Astrocyte of the cerebellum (primary cell): ENCODE results near the gene CUBN.

Experiments
- DNase-seq: peaks from one replicate; pipeline ENCODE4 v3.0.0-alpha.2; 2011; ENCODE audit warnings: low read depth
- H3K4me3 ChIP-seq: 2 replicates; pipeline ENCODE4 v1.5.1; 2011; ENCODE audit warnings: mild to moderate bottlenecking, low read depth, low read length, moderate library complexity
- in situ Hi-C: cut with HindIII; loops from 2 replicates; pipeline ENCODE4 v1.10.0; 2017; ENCODE audit warnings: low sequenced_read_pairs
- TF ChIP-seq, protein P1 (sequence below): IDR thresholded peaks from 2 replicates; pipeline ENCODE4 v1.5.1; 2012; ENCODE audit warnings: low read length, low read depth, moderate library complexity, mild to moderate bottlenecking; ENCODE audit errors: missing control alignments

The CUBN gene

DNA sequence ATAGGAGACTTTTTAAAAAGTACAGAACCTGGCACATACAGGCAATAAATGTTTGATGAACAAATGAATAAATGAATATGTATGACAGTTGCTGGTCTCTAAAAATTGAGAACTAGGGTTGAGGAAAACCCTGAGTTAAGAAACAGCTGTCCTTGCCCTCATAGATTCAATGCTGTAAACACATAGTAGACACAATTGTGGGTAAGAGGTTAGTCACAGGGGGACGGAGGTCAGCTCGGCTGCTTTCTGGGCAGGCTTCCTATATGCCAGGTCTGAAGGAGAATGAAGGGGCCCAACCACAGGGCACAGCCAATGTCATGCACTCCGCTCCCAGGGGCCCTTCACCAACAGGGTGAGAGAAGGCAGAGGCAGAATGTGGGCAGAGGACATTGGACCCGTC lies 169.1 kb downstream of the CUBN start:
- no peak for DNase-seq
- TF ChIP-seq, protein P1, sequence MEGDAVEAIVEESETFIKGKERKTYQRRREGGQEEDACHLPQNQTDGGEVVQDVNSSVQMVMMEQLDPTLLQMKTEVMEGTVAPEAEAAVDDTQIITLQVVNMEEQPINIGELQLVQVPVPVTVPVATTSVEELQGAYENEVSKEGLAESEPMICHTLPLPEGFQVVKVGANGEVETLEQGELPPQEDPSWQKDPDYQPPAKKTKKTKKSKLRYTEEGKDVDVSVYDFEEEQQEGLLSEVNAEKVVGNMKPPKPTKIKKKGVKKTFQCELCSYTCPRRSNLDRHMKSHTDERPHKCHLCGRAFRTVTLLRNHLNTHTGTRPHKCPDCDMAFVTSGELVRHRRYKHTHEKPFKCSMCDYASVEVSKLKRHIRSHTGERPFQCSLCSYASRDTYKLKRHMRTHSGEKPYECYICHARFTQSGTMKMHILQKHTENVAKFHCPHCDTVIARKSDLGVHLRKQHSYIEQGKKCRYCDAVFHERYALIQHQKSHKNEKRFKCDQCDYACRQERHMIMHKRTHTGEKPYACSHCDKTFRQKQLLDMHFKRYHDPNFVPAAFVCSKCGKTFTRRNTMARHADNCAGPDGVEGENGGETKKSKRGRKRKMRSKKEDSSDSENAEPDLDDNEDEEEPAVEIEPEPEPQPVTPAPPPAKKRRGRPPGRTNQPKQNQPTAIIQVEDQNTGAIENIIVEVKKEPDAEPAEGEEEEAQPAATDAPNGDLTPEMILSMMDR = no peak
- no peak overlapping the region for H3K4me3 ChIP-seq
- in situ Hi-C loops = no loop called here

DNA sequence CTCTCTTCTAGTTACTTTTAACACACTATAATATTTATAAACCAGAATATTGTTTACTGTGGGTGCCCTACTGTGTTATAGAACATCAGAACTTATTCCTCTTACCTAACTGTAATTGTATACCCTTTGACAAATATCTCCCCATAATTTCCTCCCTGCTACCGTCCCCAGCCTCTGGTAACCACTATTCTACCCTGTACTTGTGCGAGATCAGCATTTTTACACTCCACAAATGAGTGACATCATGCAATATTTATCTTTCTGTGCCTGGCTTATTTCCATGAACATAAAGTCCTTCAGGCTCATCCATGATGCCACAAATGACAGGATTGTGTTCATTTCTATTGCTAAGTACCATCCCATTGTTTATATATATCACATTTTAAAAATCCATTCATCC lies 172.6 kb downstream of the CUBN start:
- no peak overlapping the region for H3K4me3 ChIP-seq
- no peak for DNase-seq
- TF ChIP-seq, protein P1 = no peak
- in situ Hi-C loops = no loop called here

DNA sequence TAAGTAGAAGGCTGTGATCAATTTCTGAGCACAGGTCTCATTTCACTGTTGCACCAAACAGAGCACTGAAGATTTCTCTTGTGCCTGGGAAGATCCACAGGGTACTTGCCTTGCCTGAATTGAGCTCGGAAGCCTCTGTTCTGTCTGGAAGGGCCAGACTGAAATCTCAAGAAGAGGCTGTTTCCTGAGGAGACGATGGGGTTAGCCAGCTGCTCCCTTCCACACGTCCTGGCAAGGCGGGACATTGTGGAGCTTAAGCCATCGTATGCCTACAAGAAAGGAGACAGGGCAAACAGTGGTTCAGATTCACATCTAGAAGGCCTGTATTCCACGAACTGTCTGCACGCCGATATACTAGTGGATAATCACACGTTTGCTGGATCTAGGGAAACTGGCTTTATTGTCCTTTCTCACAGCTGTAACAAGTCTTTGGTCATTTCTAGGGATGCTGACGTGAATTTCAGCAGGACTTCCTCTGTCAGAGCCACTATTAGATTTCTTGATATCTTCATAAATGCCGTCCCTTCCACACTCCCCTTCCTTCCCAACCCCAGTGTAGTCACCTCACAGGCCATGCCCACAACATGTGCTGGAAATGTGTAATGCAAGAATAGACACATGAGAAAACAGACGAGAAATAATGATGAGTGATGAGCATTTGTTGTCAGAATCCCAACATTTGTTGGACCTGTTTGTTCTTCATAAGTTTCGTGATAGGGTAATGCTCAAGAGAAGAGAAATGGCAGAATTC lies 175.2 kb downstream of the CUBN start:
- TF ChIP-seq, protein P1 = no peak
- no peak for DNase-seq
- no peak overlapping the region for H3K4me3 ChIP-seq
- in situ Hi-C loops = no loop called here

DNA sequence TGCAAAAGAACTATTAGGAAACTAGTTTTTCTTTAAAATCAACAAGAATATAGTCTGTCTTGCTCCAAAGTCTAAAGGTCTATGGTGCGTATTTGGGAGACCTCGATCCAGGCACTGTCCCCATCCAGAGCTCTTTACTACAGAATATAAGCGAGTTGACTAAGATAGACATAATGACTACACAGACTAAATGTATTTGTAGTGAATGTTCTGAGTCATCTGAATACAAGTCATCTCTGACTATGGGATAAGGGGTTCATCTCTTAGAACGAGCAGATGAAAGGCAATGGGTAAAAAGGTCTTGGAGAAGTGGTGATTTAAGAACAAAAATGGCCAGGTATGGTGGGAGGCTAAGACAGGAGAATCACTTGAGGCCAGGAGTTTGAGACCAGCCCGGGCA lies 176.3 kb downstream of the CUBN start:
- H3K4me3 ChIP-seq = no peak overlapping the region
- TF ChIP-seq, protein P1 = no peak
- in situ Hi-C loops = no loop called here
- DNase-seq = no peak

DNA sequence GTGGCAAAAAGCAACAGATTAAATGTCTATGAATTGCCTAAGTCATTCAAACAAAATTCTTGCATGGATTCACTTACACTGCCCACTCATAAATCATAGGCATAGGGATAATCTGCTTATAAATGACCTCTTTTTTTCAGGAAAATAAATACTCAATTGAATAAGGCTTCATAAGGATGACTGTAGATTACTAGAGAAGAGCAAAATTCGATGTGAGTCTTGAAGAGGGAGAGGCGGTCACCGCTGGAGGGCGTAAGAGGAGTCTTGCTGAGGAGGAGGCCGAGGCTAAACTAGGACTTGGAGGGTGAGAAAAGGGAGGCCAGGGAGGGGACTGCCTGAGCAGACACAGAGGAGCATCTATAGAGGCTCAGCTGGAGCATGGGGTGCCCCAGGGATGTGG lies 177.0 kb downstream of the CUBN start:
- in situ Hi-C loops = no loop called here
- DNase-seq = no peak
- TF ChIP-seq, protein P1 = no peak
- H3K4me3 ChIP-seq = no peak overlapping the region

DNA sequence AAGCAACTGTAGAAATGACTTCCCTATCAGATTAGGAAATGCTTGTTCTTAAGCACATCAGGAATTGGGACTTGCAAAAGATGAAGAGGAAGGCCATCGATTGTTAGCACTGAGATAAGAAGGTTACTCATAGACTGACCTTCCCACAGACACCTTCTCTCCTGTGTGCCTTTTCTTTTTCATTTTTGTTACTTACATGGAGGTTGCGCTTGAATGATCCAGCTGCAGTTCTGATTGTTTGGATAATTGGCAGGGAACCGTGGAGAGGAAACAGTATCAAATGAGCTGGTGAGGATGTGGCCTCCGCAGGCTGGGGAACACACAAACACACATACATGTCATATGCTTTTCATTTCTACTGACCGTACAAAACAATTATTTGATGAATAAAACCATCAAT lies 177.5 kb downstream of the CUBN start:
- H3K4me3 ChIP-seq = no peak overlapping the region
- TF ChIP-seq, protein P1 = no peak
- no peak for DNase-seq
- in situ Hi-C loops = no loop called here
